H7 (cell line): Measurements from ENCODE around the gene ATF6B. TPM values are rescaled to one million over a fixed set of nuclear protein-coding genes. Genes with fewer than 3 reads are reported as not detected.

Experiments
- DNase-seq: peaks from one replicate; pipeline ENCODE4 v3.0.0; 2012
- H3K27me3 ChIP-seq: 2 replicates; pipeline ENCODE4 v1.6.0; 2011; ENCODE audit warnings: mild to moderate bottlenecking, low read length; ENCODE audit not compliant: control insufficient read depth, insufficient read depth
- H3K36me3 ChIP-seq: replicated peaks from 2 replicates; pipeline ENCODE4 v1.5.1; 2011; ENCODE audit warnings: low read length; ENCODE audit not compliant: control insufficient read depth, insufficient read depth
- H3K4me3 ChIP-seq: 2 replicates; pipeline ENCODE4 v1.5.1; 2011; ENCODE audit warnings: low read depth, mild to moderate bottlenecking, control low read depth, low read length, moderate library complexity; ENCODE audit not compliant: insufficient read depth
- total RNA-seq: library from RNA; depleted of rRNA; stranded (reverse); fragments of >200 nt; shearing (Covaris generic); gene quantifications from 2 replicates; pipeline ENCODE4 v1.2.3, GENCODE V29; 2014

Gene ATF6B
- total RNA-seq, 1 experiment from 2014 or later = 26.2 TPM

- H3K27me3 ChIP-seq = no peaks in the 10 kb centered on the region
- DNase-seq = no peak
- no peak overlapping the region for H3K4me3 ChIP-seq
- H3K36me3 ChIP-seq = no peaks in the 10 kb centered on the region
Measured at GRCh38 chr6:32092760-32093497, 35.1 kb downstream of the ATF6B start.

- Histone ChIP-seq H3K27me3 (peaks cover 11% of the 10 kb centered on the region), H3K36me3 (no peaks in the 10 kb centered on the region), H3K4me3 (no peak overlapping the region)
- no peak for DNase-seq
Measured at GRCh38 chr6:32089082-32089828, 38.8 kb downstream of the ATF6B start.

- Histone ChIP-seq H3K4me3 (no peak overlapping the region), H3K27me3 (peaks cover 11% of the 10 kb centered on the region), H3K36me3 (no peaks in the 10 kb centered on the region)
- DNase-seq = peak; percentile 69
Measured at GRCh38 chr6:32088487-32089049, 39.5 kb downstream of the ATF6B start.

GRCh38 chr6:32087574-32088486 lies 40.2 kb downstream of the ATF6B start:
- peak; percentile 97 for DNase-seq
- peaks cover 11% of the 10 kb centered on the region for H3K27me3 ChIP-seq
- H3K36me3 ChIP-seq = no peaks in the 10 kb centered on the region
- peak overlapping the region; percentile 35 for H3K4me3 ChIP-seq

DNA sequence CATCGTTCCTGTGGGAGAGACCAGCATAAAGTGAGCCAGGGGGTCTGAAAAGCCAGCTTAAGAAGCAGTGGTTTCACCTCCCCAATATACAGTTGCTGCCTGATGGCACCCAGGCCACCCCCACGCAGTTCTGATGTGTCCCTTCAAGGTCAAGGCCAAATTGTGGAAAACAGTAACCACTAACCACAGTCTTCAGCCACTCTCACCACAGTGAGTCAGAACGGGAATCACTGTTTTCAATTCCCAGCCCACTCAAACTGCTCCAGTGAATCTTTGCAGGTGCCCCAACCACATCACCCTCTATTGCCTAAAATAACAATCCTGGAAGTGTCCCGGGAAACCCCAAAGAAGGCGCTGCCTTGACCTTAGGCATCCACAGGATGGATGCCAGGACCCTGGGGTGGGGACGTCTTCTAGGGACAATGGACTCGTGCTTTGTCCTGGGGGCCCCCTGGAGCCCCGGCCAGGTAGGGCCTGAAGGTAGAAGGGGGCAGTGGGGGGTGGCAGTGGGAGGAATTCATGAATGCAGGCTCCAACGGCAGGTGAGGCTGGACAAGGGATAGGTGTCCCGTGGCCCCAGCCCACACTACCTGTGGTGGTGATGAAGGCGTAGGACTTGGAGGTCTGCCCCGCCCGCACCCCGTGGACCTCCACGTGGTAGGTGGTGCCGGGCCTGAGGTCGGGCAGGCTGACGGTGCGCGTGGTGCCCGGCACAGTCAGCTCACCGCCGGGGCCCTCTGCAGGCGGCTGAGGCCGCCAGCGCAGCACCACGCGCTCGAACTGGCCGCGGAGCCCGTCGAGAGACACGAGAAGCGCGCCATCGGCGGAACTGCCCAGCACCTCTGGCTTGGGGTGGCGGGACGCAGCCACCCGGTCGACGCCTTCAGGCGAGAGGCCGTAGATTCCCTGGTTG lies 41.1 kb downstream of the ATF6B start:
- Histone ChIP-seq H3K36me3 (no peaks in the 10 kb centered on the region), H3K4me3 (peak overlapping the region; percentile 34), H3K27me3 (peaks cover 11% of the 10 kb centered on the region)
- no peak for DNase-seq

DNA sequence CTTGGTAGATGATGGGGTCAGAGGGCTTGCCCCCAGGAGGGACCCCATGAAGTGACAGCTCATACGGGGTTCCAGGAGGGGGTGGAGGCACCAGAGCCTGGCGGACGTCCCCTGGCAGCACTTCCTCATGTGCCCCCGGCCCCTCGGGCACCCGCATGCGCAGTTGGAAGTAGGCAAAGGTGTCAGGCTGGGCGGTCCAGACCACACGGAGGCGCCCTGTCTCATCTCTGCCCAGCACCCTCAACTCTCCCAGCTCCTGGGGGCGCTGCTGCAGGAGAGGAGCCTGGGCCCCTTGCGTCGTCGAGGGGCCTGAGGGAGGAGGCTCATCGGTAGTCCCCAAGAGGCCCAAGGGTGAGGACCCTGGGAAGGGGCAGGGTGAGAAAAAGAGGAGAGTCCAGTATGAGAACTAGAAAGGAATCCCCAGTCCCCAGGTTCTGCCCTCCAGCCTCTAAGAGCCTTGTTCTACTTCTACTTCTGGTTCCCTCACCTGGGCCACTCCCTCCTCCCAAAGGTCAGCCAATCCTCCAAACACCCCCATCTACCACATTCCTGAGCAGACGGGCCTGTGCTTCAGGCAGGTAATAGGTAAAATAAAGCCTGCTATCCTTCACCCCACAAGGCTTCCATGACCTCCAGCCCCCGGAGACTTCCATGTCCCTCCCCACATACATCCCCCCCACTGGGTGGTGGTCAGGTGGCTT lies 42.1 kb downstream of the ATF6B start:
- Histone ChIP-seq H3K4me3 (no peak overlapping the region), H3K27me3 (peaks cover 11% of the 10 kb centered on the region), H3K36me3 (no peaks in the 10 kb centered on the region)
- peak; percentile 73 for DNase-seq

GRCh38 chr6:32084780-32085179 lies 43.3 kb downstream of the ATF6B start:
- Histone ChIP-seq H3K27me3 (peaks cover 11% of the 10 kb centered on the region), H3K36me3 (no peaks in the 10 kb centered on the region), H3K4me3 (no peak overlapping the region)
- no peak for DNase-seq

DNA sequence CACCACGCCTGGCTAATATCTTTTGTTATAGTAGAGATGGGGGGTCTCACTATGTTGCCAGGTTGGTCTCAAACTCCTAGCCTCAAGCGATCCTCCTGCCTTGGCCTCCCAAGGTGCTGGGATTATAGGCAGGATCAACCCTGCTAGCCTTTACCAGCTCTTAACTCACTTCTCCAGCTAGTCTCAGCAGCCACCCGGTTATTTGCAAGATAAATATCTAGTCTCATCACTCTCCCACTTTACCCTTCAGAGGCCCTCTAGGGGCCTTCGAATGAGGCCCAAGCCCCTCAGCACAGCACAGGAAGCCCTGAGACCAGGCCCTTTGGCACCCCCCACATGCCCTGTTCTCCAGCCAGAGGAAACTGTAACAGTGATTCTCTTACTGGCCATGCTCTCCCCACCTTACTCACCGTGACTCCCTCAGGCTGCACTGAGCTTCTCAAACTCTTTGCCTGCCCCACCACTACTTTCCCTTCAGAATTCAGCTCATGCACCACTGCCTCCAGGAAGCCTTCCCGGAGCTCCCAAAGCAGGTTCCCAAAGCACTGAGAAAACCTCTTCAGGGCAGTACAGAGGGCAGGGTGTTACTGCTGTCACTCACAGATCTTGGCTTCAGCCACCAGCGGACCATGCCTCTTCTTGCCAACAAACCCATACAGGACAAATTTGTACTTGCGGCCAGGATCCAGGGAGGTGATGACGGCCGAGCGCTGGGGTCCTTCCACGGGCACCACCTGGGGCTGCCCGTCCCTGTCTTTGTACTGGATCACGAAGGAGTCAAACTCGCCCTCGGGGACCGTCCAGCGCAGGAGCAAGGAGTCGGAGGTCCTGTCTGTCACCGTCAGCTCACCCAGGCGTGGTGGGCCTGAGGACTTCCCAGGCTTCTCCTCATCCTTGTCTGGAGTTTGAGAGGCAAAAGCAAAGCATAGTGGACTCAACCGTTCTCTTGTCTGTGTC lies 44.0 kb downstream of the ATF6B start:
- Histone ChIP-seq H3K27me3 (peaks cover 11% of the 10 kb centered on the region), H3K4me3 (no peak overlapping the region), H3K36me3 (no peaks in the 10 kb centered on the region)
- DNase-seq = no peak

- H3K27me3 ChIP-seq = peaks cover 11% of the 10 kb centered on the region
- H3K36me3 ChIP-seq = no peaks in the 10 kb centered on the region
- no peak for DNase-seq
- H3K4me3 ChIP-seq = no peak overlapping the region
Measured at GRCh38 chr6:32082935-32083334, 45.1 kb downstream of the ATF6B start.

DNA sequence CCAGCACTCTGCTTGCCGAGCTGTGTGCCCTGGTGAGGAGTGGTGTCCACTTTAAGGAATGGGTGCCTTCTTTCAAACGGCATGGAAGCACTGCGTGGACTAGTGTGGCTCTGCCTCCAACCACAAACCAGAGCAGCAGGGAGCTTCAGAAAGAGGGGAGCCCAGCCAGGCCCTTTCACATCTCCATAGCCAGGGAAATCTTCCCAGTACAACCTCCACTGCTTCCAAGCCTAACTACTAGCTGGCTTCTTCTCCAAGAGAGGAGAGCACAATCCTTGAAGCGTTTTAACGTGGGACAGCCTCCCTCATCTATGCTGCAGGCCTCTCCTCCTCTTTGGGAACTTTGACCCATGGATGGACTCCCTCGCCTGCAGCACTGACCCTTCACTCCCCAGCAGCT lies 45.6 kb downstream of the ATF6B start:
- H3K27me3 ChIP-seq = peaks cover 11% of the 10 kb centered on the region
- no peak overlapping the region for H3K4me3 ChIP-seq
- no peak for DNase-seq
- no peaks in the 10 kb centered on the region for H3K36me3 ChIP-seq

GRCh38 chr6:32081168-32081990 lies 46.7 kb downstream of the ATF6B start:
- H3K4me3 ChIP-seq = no peak overlapping the region

More at GRCh38 chr6:32081168-32081990, 46.7 kb downstream of the ATF6B start:
- Histone ChIP-seq H3K36me3 (no peaks in the 10 kb centered on the region), H3K27me3 (peaks cover under 1% of the 10 kb centered on the region)
- peak; percentile 37 for DNase-seq
